ENCODE results near the gene GRAMD2B. TPM values are rescaled to one million over a fixed set of nuclear protein-coding genes. Genes with fewer than 3 reads are reported as not detected.

The GRAMD2B gene
- total and polyA plus RNA-seq, 2 of the 13 experiments (the other 11 are each of a cell fraction or from before 2014, with no cell fraction given) = 8.1 to 10.6 TPM

- TF ChIP-seq ZBTB10 (CRISPR knock-in tag; IDR thresholded peaks at IDR 0.05; ENCODE audit: borderline replicate concordance) (no peak), ZNF460 (CRISPR knock-in tag; IDR thresholded peaks at IDR 0.05; ENCODE audit: borderline replicate concordance) (no peak)
Measured at GRCh38 chr5:126445502-126446174, 22.4 kb downstream of the GRAMD2B start (continued).

DNA sequence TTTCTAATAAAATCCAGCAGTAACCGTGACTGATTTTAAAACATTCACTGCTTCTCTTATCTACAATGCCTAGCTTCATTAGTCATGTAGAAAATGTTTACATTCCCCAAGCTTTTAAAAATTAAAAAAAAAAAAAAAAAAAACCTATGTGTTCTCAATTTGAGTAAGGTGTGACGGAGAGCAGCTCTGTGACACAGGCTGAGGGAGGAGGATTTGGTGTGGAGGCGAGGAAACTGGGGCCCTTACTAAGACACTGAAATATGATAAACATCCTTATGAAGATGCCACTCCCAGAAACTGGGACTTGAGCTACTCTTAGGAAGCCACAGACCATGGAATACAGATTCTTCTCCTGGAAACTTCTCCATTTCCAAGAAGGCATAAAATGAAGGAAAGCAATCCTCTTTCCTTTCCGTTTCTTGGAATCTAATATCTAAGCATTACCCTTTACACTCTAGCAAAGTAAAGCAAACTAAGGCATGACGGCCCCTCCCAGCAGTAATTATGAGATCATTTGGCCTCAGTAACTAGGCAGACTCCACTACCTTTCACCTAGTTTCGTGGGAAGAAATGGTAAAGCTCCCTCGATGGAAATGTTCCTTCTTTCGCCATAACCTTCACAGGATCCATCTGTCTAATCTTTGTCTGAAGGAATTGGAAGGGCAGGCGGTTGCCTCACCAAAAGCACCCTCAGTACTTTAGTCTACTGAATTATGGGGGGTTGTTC, 23.5 kb downstream of the GRAMD2B start:
- BruUV-seq (replicated peaks) = no TSS peak
- TF ChIP-seq ZNF329 (CRISPR knock-in tag; IDR thresholded peaks at IDR 0.05; ENCODE audit: low read depth) (no peak), ARNT2 (CRISPR knock-in tag; IDR thresholded peaks at IDR 0.05; ENCODE audit: low read depth) (no peak), ZNF33A (CRISPR knock-in tag; IDR thresholded peaks at IDR 0.05; ENCODE audit: borderline replicate concordance) (no peak), POLR2AphosphoS5 (IDR thresholded peaks at IDR 0.05; ENCODE audit: low read depth, low read length) (no peak), ZNF737 (CRISPR knock-in tag; IDR thresholded peaks at IDR 0.05; ENCODE audit: borderline replicate concordance) (no peak), ZNF264 (CRISPR knock-in tag; IDR thresholded peaks at IDR 0.05) (no peak), FOXK2 (IDR thresholded peaks at IDR 0.05) (no peak), ZNF615 (CRISPR knock-in tag; IDR thresholded peaks at IDR 0.05; ENCODE audit: borderline replicate concordance) (no peak), SCMH1 (CRISPR knock-in tag; IDR thresholded peaks at IDR 0.05; ENCODE audit: borderline replicate concordance) (no peak), YY1 (IDR thresholded peaks at IDR 0.05; ENCODE audit: insufficient read depth, insufficient replicate concordance, low read depth, low read length) (no peak), KDM3A (CRISPR knock-in tag; IDR thresholded peaks at IDR 0.05; ENCODE audit: low read depth) (no peak)
- TF ChIP-seq, protein P1, sequence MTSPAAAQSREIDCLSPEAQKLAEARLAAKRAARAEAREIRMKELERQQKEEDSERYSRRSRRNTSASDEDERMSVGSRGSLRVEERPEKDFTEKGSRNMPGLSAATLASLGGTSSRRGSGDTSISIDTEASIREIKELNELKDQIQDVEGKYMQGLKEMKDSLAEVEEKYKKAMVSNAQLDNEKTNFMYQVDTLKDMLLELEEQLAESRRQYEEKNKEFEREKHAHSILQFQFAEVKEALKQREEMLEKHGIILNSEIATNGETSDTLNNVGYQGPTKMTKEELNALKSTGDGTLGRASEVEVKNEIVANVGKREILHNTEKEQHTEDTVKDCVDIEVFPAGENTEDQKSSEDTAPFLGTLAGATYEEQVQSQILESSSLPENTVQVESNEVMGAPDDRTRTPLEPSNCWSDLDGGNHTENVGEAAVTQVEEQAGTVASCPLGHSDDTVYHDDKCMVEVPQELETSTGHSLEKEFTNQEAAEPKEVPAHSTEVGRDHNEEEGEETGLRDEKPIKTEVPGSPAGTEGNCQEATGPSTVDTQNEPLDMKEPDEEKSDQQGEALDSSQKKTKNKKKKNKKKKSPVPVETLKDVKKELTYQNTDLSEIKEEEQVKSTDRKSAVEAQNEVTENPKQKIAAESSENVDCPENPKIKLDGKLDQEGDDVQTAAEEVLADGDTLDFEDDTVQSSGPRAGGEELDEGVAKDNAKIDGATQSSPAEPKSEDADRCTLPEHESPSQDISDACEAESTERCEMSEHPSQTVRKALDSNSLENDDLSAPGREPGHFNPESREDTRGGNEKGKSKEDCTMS (CRISPR knock-in tag; conservative IDR thresholded peaks at IDR 0.05) = no peak
- H3K27me3 ChIP-seq (ENCODE audit: control insufficient read depth in 1 of 2, insufficient read depth in 2 of 2, low read length in 2 of 2) = no peaks in the 10 kb centered on the region
- no peak overlapping the region for H3K9ac ChIP-seq (ENCODE audit: insufficient read depth, low read depth, low read length)
- in situ Hi-C loops (cut with HindIII; ENCODE audit: extremely low pct_ligation_motif_present, low pct_unique_long_range_greater_than_20kb) = no loop called here
- no peak overlapping the region for H3K4me2 ChIP-seq (ENCODE audit: low read depth, low read length)
- ATAC-seq = no peak
- POLR2A ChIA-PET = no interaction called here
- FAIRE-seq = no peak
- intact Hi-C loops (cut with micrococcal nuclease; ENCODE audit: unreplicated experiment) = no loop called here
- no peaks in the 10 kb centered on the region for H3K79me2 ChIP-seq (ENCODE audit: insufficient read depth, low read length)
- CTCF ChIA-PET (ENCODE audit: low intra/inter-chr PET ratio, low total read pairs) = no interaction called here
- no peaks in the 10 kb centered on the region for H3K9me3 ChIP-seq (ENCODE audit: low read length)
- whole genome bisulfite sequencing (ENCODE audit: low lambda C conversion rate) = 92% methylated on average over 9 of the region's 9 CpGs
- H3K4me3 ChIP-seq (replicated peaks in 1 of 3; ENCODE audit: insufficient read depth in 1 of 3, low read depth in 2 of 3, low read length in 3 of 3) = no peak overlapping the region
- no peak overlapping the region for H3K27ac ChIP-seq (ENCODE audit: extremely low read length, insufficient read depth, low read length)
- H3K4me1 ChIP-seq (ENCODE audit: insufficient read depth, low read length) = peaks cover 11% of the 10 kb centered on the region; the same call in 1 of the 2 replicates
- DNase-seq (ENCODE audit: low spot score) = no peak
- H4K20me1 ChIP-seq (ENCODE audit: insufficient read depth, low read length) = no peaks in the 10 kb centered on the region
- no peak overlapping the region for H2AFZ ChIP-seq (ENCODE audit: low read length)
- H3K36me3 ChIP-seq (replicated peaks in 1 of 2; ENCODE audit: control insufficient read depth in 1 of 2, insufficient read depth in 2 of 2, low read length in 2 of 2) = no peaks in the 10 kb centered on the region; a peak in 1 of 5 replicates

Data from HepG2 (cell line).